ENCODE data around the gene IVD.

Gene IVD

DNA sequence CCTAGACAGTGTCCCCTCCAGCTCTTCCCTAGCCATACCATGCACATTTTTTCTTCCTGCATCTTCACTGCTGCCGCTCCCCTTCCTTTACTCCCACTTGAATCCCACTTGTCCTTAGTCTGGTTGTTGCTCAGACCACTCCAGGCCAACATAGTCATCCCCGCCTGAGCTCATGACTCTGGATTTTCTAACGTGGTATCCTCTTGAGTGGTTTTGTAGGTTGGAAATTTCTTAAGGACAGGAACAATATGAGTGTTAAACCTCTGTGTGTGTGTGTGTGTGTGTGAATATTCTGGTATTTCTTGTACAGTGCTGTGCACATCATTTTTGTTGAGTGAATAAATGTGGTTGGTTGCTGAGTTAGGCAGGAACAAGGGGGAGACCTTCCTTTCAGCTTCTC, 38.3 kb downstream of the IVD start:
- TF ChIP-seq, protein P1, sequence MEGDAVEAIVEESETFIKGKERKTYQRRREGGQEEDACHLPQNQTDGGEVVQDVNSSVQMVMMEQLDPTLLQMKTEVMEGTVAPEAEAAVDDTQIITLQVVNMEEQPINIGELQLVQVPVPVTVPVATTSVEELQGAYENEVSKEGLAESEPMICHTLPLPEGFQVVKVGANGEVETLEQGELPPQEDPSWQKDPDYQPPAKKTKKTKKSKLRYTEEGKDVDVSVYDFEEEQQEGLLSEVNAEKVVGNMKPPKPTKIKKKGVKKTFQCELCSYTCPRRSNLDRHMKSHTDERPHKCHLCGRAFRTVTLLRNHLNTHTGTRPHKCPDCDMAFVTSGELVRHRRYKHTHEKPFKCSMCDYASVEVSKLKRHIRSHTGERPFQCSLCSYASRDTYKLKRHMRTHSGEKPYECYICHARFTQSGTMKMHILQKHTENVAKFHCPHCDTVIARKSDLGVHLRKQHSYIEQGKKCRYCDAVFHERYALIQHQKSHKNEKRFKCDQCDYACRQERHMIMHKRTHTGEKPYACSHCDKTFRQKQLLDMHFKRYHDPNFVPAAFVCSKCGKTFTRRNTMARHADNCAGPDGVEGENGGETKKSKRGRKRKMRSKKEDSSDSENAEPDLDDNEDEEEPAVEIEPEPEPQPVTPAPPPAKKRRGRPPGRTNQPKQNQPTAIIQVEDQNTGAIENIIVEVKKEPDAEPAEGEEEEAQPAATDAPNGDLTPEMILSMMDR (IDR thresholded peaks at IDR 0.05; ENCODE audit: insufficient read depth, low read depth, low read length, missing control alignments), result no peak
- no peak for DNase-seq (ENCODE audit: low read depth)
- no peak overlapping the region for H3K4me3 ChIP-seq (ENCODE audit: low read depth, low read length)

DNA sequence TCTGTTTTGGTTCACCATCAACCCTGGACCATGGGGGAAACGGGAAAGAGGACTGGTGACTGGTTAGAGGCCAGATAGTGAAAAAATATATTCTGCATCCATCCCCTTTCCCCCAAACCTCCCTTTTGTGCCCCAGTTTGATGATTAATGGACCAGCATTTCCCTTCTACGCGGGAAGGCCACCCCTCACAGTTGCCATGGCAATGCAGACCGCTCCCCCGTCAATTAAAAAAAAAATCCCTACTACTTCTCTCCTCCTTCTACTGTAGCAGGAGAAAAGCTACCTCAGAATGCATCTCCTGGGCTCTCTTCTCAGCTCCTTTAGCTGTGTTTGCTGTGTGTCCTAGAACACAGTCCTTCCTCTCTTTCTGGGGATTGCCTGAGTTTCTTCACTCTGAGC, 39.1 kb downstream of the IVD start:
- TF ChIP-seq, protein P1 (IDR thresholded peaks at IDR 0.05; ENCODE audit: insufficient read depth, low read depth, low read length, missing control alignments), result no peak
- no peak for DNase-seq (ENCODE audit: low read depth)
- H3K4me3 ChIP-seq (ENCODE audit: low read depth, low read length), result no peak overlapping the region

DNA sequence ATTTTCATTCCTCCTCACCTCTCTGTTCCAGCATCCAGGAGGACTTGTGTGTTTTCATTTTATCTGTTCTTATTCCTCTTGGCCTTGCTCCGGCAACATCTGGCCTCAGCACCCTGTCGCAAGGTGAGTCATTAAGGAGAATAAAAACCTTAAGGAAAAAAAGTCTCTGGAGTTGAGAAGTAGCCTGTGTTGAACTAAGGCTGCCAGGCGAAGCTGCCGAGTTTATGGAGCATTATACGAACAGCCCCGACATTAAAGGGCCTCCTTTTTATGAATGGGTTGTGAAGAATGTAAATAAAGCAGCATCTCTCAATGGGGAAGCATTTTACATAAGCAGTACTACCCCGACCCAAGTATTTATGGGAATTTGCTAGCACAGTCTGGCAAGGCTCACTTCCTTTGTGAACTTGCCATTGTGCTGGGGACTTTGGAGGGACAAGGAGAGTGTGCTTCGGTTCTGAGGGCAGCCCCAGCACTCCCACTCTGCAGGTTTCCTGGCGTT, 39.9 kb downstream of the IVD start:
- no peak for DNase-seq (ENCODE audit: low read depth)
- H3K4me3 ChIP-seq (ENCODE audit: low read depth, low read length), result no peak overlapping the region
- TF ChIP-seq, protein P1 (IDR thresholded peaks at IDR 0.05; ENCODE audit: insufficient read depth, low read depth, low read length, missing control alignments), result no peak

DNA sequence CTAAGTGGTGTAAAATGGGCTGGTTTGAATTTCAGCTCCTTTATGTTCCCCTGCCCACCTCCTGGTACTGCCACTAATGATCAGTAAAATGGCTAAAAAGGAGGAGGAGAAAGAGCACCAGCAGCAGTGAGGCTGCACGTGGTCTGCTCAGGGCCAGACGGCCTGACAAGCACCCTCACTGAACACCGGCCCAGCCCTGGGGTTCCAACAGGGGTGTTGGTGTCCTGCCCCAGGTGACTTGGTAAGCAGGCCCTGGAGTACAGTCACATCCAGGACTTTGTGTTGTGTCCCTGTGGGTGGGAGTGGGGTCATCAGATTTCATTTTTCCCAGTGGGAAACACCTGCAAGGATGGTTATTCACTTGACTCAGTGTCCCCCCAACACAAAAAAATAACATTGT, 40.5 kb downstream of the IVD start:
- TF ChIP-seq, protein P1 (IDR thresholded peaks at IDR 0.05; ENCODE audit: insufficient read depth, low read depth, low read length, missing control alignments), result no peak
- H3K4me3 ChIP-seq (ENCODE audit: low read depth, low read length), result no peak overlapping the region
- no peak for DNase-seq (ENCODE audit: low read depth)

DNA sequence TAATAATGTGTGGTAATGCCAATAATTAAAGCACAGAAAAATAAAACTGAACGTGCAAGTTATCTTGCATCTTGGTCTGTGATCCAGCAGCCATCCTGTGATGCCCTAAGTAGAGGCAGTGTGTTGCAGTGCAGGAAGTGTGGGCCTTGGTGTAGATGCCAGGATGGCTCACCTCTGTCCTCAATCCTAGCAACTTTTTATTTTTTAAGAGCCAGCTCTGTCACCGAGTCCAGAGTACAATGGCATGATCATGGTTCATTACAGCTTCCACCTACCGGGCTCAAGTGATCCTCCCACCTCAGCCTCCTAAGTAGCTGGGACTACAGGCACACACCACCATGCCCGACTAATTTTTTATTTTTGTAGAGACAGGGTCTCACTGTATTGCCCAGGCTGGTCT, 42.8 kb downstream of the IVD start:
- TF ChIP-seq, protein P1 (IDR thresholded peaks at IDR 0.05; ENCODE audit: insufficient read depth, low read depth, low read length, missing control alignments), result no peak
- DNase-seq (ENCODE audit: low read depth), result no peak
- H3K4me3 ChIP-seq (ENCODE audit: low read depth, low read length), result no peak overlapping the region

DNA sequence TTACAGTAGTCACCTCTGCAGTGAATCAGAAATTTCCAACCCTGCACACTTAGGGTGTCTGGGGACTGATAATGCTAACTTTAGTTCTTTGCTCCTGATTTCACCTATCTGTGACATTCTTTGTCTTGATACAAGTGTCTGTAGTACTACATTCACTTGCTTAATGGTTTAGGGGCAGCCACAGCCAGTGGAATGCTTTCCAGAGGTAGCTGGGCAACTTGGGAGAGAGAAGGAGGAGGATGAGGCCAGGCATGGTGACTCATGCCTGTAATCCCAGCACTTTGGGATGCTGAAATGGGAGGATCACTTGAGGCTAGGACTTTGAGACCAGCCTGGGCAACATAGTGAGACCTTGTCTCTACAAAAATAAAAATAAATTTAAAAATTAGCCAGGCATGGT, 43.7 kb downstream of the IVD start:
- no peak overlapping the region for H3K4me3 ChIP-seq (ENCODE audit: low read depth, low read length)
- DNase-seq (ENCODE audit: low read depth), result no peak
- TF ChIP-seq, protein P1 (IDR thresholded peaks at IDR 0.05; ENCODE audit: insufficient read depth, low read depth, low read length, missing control alignments), result no peak

DNA sequence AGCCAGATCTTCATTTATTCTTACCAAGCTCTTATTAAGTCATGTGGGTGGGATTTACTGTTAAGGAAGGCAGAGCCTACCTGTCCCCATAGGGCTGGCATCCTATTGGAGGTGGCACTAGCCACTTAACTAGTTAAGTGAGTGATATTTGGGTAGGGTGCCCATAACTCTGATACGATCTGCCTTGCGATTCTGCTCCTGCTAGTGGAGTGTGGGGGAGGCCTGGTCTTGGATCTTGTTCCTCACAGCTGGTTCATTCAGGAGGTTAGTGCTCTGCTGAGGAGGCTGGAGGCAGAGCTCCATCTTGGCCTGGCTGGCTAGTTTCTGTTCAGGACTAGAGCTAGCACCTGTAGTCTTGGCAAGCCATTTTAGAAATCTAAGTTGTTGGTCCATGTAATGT, 44.5 kb downstream of the IVD start:
- TF ChIP-seq, protein P1 (IDR thresholded peaks at IDR 0.05; ENCODE audit: insufficient read depth, low read depth, low read length, missing control alignments), result no peak
- H3K4me3 ChIP-seq (ENCODE audit: low read depth, low read length), result no peak overlapping the region
- no peak for DNase-seq (ENCODE audit: low read depth)

All from GM12865 (cell line).